ENCODE results near the gene KLHL26.

DNA sequence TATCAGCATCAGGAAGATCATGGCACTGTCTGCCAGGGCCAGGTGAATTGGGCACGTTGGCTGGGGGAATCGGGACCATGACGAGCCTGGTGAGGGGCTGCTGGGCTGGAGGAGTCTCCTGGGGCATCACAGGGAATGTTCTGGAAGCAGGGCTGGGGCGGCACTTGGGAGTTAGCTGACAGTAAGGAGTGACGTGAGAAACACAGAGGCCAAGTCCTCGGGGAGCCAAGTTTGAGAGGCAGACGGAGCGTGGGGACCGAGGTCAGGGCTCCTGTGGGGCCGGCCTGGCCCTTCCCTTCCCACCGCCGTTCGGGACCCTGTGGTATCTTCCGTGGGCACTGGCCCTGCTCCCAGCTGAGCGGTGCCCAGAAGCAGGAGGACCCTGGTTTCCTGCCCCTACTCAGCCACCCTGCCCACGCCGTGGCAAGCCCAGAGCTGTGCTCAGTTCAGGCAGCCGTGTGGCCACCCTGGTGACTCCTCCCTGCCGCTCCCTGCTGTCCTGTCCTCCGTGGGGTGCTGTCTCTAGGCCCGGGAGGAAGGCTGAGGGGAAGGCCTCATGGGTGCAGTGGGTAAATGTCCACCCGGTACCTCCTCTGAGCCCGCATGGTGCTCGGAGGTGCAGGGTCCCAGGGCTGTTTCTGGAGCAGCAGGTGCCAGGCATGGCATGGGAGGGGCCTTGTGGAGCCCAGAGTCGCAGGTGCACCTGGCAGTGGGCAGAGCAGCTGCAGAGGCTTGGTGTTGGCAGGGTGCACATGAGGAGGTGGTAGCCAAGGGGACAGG lies 71.8 kb downstream of the KLHL26 start:
- no peak for TF ChIP-seq EZH2 (IDR thresholded peaks at IDR 0.05; ENCODE audit: low read length, unreplicated experiment)
- TF ChIP-seq, protein P1, sequence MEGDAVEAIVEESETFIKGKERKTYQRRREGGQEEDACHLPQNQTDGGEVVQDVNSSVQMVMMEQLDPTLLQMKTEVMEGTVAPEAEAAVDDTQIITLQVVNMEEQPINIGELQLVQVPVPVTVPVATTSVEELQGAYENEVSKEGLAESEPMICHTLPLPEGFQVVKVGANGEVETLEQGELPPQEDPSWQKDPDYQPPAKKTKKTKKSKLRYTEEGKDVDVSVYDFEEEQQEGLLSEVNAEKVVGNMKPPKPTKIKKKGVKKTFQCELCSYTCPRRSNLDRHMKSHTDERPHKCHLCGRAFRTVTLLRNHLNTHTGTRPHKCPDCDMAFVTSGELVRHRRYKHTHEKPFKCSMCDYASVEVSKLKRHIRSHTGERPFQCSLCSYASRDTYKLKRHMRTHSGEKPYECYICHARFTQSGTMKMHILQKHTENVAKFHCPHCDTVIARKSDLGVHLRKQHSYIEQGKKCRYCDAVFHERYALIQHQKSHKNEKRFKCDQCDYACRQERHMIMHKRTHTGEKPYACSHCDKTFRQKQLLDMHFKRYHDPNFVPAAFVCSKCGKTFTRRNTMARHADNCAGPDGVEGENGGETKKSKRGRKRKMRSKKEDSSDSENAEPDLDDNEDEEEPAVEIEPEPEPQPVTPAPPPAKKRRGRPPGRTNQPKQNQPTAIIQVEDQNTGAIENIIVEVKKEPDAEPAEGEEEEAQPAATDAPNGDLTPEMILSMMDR (conservative IDR thresholded peaks at IDR 0.05; ENCODE audit: low read depth, low read length) = no peak
